Lower leg skin (tissue), 4 donors: Measurements from ENCODE around the gene GPR135. TPM values are rescaled to one million over a fixed set of nuclear protein-coding genes. Genes with fewer than 3 reads are reported as not detected.

Experiments
- DNase-seq, 2 donors: peaks; one replicate each; pipeline ENCODE4 v3.0.0-alpha.2; 2019; ENCODE audit warnings: low spot score in 2 of 2
- H3K4me3 ChIP-seq: fragments of 200-600 bp; sonication (generic); 2 replicates; pipeline ENCODE4 v1.5.1; 2017; ENCODE audit warnings: mild to moderate bottlenecking, low read depth; ENCODE audit not compliant: poor library complexity, severe bottlenecking
- POLR2A ChIP-seq, 2 donors: fragments of 450-650 bp; IDR thresholded peaks; one replicate each; pipeline ENCODE4 v1.6.1; 2016 to 2017; ENCODE audit warnings: antibody characterized with exemption in 2 of 2, mild to moderate bottlenecking in 1 of 2, moderate library complexity in 1 of 2
- WGBS, 2 donors: methylation state at CpG; one replicate each; pipeline ENCODE4 v1.1.5; 2018; 5-methylcytosine and 5-hydroxymethylcytosine counted together
- intact Hi-C: fragments of 100-400 bp; cut with DNase I; formaldehyde crosslinking; loops from one replicate; pipeline ENCODE4 v1.15.0; 2023; ENCODE audit warnings: low total_unique reads
- total RNA-seq, 4 donors: library from RNA; depleted of rRNA; stranded (reverse); fragments of >200 nt; gene quantifications; one replicate each; pipeline ENCODE4 v1.1.0, GENCODE V29; 2016
- TF ChIP-seq, protein P1 (sequence below), 3 donors: fragments of 450-650 bp; IDR thresholded peaks; one replicate each; pipeline ENCODE4 v1.5.1; 2016; ENCODE audit warnings: antibody characterized with exemption in 3 of 3, mild to moderate bottlenecking in 3 of 3, moderate library complexity in 2 of 3

Gene GPR135
- total RNA-seq, 4 donors from 2014 or later, result 1.4 to 3.5 (median 2.2) TPM

DNA sequence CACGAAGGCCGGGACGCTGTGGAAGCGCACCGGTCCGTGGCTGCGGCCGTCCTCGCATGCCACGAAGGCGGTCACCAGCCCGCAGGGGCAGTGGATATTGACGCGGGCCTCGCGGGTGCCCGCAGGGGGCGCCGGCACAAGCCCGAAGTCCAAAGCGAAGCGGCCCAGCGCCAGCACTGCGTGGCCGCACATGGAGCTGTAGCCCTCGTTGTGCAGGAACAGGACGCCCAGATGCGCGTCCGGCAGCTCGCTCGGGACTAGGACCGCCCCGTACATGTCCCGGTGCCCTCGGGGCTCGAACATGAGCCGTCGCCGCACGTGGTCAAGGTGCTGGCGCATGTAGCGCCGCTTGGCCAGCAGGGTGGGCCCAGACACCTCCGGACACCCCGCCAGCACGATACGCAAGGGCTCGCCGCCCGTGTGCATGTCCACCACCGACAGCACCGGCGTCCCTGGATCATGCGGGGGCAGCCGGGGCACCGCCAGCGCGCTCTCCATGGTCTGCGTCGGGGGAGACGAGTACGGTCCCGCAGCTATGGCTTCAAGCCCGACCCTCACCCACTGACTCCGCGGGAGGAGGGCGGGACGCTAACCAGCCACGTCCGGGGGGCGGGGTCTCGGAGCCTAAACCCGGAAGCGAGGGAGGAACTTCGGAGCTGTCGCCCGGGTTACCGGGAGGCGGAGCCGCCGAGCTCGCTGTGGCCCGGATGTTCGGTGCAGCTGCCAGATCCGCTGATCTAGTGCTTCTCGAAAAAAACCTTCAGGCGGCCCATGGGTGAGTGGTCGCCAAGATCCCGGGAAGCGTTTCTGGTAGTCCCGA is 18.8 kb upstream of the GPR135 start, which contains the start of the genes JKAMP and L3HYPDH:
Gene JKAMP (plus strand): TSS at position 699 of the 820 bp plus-strand sequence. CDS start 73 bp downstream, at position 772.
Gene L3HYPDH (minus strand): TSS at position 590 of the 820 bp plus-strand sequence. CDS start 92 bp downstream, at position 498.
- peak; percentile 95 to 99 for DNase-seq
- intact Hi-C loops, result no loop called here
- WGBS, 2 donors, result 0 to 1% methylated on average over 49 to 58 of the region's 92 CpGs
- H3K4me3 ChIP-seq, result peak within 1 kb of the TSS; percentile 88
- no peak for TF ChIP-seq POLR2A (IDR thresholded peaks at IDR 0.05)
- TF ChIP-seq, protein P1, sequence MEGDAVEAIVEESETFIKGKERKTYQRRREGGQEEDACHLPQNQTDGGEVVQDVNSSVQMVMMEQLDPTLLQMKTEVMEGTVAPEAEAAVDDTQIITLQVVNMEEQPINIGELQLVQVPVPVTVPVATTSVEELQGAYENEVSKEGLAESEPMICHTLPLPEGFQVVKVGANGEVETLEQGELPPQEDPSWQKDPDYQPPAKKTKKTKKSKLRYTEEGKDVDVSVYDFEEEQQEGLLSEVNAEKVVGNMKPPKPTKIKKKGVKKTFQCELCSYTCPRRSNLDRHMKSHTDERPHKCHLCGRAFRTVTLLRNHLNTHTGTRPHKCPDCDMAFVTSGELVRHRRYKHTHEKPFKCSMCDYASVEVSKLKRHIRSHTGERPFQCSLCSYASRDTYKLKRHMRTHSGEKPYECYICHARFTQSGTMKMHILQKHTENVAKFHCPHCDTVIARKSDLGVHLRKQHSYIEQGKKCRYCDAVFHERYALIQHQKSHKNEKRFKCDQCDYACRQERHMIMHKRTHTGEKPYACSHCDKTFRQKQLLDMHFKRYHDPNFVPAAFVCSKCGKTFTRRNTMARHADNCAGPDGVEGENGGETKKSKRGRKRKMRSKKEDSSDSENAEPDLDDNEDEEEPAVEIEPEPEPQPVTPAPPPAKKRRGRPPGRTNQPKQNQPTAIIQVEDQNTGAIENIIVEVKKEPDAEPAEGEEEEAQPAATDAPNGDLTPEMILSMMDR (IDR thresholded peaks at IDR 0.05), result no peak

DNA sequence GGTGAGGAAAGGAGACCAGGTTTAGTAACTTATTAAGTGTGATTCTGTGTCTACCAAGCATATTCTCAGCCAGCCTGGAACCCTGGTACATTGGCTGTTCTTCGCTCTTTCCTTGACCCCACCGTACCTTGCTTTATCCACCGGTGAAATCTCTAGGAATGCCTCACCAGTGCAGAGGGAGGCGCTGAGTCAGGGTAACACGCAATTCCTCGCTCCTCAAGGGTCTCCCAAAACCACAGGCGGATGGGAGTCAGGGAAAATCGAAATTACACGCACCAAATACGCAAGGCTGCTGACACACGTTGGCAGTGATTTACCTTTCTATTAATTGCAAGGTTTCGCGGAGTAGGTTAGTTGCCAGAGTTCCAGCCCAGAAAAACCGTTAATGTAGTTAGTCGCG is 18.2 kb upstream of the GPR135 start:
- WGBS, 2 donors, result 3 to 4% methylated on average over 11 to 16 of the region's 16 CpGs
- peak overlapping the region; percentile 88 for H3K4me3 ChIP-seq
- intact Hi-C loops, result no loop called here
- TF ChIP-seq, protein P1 (IDR thresholded peaks at IDR 0.05), result no peak
- no peak for TF ChIP-seq POLR2A (IDR thresholded peaks at IDR 0.05)
- DNase-seq, result no peak

DNA sequence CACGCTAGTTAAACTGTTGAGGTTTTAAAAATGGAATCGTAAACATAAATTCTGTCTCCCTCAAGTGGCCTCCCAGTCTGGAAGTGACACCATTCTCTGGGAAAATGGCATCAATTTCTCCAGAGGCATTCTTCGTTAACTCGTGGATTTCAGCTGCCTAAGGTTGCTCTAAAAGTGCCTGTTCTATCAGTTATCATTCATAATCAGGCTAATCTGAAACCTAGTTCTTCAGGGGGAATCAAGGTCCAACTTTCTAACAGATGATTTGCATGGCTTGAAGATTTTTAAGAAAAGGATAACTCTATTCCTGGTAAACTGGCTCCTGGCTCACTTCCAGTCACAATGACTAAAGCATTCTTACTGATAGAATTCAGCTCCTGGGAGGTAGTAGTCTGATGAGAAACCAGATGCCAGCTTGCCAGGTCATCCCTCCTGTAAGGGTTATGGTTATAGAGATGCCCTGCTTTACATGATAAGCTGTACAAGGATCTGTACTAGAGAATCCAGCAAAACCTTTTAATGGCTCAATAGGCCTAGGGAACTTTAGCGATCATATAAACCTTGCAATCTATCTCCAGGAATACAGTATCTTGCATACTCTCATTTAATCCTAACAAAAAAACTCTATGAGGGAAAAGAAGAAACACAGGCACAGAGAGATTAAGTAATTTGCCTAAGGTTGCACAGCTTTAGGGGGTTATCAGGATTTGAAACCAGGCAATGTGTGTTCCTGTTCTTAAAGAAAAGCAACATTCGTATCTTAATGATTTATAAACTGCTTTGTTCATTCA is 17.6 kb upstream of the GPR135 start:
- TF ChIP-seq POLR2A (IDR thresholded peaks at IDR 0.05), result no peak
- TF ChIP-seq, protein P1 (IDR thresholded peaks at IDR 0.05), result no peak
- WGBS, 2 donors, result 27 to 30% methylated on average over 6 of the region's 6 CpGs
- H3K4me3 ChIP-seq, result no peak overlapping the region
- intact Hi-C loops, result no loop called here
- no peak for DNase-seq

DNA sequence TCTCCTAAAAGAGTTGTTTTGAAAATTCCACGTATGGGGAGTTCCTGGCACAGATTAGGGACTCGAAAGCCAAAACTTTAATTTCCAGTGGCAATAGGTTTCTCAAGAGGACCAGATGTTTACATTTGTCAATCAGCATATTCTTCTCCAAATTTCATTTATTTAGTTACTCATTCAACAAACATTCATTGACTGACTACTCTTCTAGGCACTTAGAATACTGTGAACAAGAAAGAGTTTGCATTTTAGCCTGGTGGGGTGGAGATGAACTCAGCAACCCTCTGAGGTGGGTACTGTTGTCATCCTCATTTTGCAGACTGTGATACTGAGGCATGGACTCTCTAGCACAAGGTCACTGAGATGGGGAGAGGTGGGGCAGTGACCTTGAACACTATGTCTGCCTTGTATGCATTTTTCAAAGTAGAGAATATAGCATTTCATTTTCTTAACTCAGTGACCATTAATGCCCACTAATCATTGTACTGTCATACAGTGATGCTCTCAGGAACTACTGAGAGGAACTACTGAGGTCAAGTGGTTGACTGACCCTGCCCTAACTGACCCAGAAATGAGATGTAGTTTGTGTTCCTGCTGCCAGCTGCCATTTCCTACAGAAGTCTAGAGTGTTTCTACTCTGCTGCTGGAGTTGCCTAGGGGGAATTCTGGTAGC is 16.8 kb upstream of the GPR135 start:
- H3K4me3 ChIP-seq, result no peak overlapping the region
- intact Hi-C loops, result no loop called here
- no peak for TF ChIP-seq POLR2A (IDR thresholded peaks at IDR 0.05)
- TF ChIP-seq, protein P1 (IDR thresholded peaks at IDR 0.05), result no peak
- no peak for DNase-seq
- WGBS, 2 donors, result 42 to 48% methylated on average over 2 of the region's 2 CpGs

DNA sequence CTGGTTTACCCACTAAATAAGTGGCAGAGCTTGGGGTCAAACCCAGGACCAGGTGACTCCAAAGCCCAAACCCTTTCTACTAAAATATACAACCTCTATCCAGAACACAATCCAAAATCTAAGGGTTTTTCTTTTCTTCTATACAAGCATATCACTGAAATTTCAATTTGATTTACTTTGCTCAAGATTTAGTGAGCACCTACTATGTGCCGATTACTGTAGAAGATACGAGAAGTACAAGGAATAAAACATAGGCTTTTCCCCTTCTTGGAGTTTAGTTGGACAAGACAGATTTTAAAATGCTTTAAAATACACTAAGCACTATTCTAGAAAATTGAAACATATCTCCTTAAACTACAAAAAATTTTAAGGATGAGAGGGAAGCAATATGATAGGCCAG is 16.2 kb upstream of the GPR135 start:
- intact Hi-C loops, result no loop called here
- DNase-seq, result no peak
- WGBS, 2 donors, result 95% methylated on average over 2 of the region's 2 CpGs
- TF ChIP-seq POLR2A (IDR thresholded peaks at IDR 0.05), result no peak
- TF ChIP-seq, protein P1 (IDR thresholded peaks at IDR 0.05), result no peak
- no peak overlapping the region for H3K4me3 ChIP-seq
